Renal pelvis (tissue), 4 donors: ENCODE data around the gene SIL1. TPM values are rescaled to one million over a fixed set of nuclear protein-coding genes. Genes with fewer than 3 reads are reported as not detected.
"Not testable (repeated sequence)": the region's sequence is repeated elsewhere in the genome, so short reads cannot be mapped to it uniquely, and the experiment has no call there.

ENCODE experiments used
- DNase-seq: peaks from one replicate; pipeline ENCODE4 v3.0.0-alpha.2; 2013
- polyA plus RNA-seq, 3 donors: library from polyadenylated mRNA; unstranded; fragments of 120-200 nt; gene quantifications; one replicate each; pipeline ENCODE4 v1.2.1, GENCODE V29; 2013; ENCODE audit not compliant: insufficient read length in 3 of 3

SIL1 gene
- polyA plus RNA-seq, 3 donors: 40.3 to 52.1 (median 43.5) TPM

DNA sequence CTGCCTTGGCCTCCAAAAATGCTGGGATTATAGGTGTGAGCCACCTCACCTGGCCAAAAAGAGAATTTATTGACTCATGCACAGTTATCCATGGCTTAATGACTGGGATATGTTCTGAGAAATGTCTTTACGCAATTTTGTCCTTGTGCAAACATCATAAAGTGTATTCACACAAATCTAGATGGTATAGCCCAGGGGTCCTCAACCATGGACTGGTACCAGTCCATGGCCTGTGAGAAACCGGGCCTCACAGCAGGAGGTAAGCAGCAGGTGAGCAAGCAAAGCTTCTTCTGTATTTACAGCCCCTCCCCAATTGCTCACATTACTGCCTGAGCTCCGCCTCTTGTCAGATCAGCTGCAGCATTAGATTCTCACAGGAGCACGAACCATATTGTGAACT is 12.4 kb upstream of the SIL1 start:
- no peak for DNase-seq

DNA sequence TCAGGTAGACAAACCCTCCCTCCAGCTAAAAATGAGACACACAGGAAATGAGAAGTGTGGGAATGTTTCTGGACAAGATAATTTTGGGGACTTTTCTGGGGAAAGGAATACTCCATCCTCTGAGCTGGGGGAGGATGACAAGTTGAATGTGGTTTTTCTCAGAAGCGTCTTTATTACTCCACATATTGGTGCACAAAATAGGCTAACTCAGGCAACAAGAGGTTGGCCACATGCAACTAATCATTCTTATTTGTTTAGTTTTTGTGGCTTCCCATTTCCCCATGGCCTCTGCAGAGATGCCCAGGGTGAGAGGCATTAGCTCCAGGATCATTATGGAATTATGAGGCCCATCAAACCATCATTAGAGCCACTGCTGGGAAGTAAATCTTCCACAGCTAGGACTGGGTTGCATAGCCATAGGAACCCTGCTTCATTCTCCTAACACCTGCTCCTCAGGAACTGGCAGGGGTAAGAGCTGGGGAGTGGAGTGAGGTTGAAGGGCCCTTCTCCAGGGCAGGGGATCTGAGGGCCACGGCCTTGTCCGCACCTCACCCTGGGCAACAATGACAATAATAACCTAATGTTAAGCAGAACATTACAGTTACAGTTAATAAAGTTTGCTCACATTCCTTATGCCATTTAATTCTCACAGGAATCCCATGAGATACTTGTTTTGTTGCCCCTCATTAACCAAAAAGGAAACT is 9.3 kb upstream of the SIL1 start:
- DNase-seq: no peak

DNA sequence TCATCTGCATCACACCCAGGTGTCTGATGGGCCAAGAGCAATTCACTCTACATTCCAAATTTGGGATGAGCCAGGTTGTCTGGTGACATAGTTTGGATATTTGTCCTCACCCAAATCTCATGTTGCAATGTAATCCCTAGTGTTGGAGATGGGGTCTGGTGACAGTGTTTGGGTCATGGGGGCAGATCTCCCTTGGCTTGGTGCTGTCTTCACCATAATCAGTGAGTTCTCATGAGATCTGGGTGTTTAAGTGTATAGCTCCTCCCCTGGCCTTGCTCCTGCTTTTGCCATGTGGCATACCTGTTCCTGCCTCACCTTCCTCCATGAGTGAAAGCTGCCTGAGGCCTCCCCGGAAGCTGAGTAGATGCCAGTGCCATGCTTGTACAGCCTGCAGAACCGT is 7.4 kb upstream of the SIL1 start:
- no peak for DNase-seq

- DNase-seq: no peak
These were observed 7.0 kb upstream of the SIL1 start for GRCh38 chr5:139205124-139205523.

GRCh38 chr5:139204196-139204595 is 6.0 kb upstream of the SIL1 start:
- no peak for DNase-seq

DNA sequence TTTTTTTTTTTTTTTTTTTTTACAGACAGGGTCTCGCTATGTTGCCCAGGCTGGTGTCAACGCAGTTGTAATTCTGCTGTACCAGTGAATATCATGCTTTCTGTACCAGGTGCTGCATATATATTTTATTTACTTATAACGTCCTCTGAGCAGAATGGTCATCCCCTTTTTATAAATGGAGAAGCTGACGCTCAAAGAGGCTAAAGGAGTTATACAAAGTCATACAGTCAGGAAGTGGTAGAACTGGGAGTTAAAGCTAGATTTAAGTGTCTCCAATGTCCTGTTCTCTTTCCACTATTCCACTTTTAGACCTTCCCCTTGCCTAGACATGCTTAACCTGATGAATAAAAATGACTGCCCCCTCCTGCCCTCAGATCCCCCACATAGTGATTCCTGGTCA is 1.2 kb upstream of the SIL1 start:
- DNase-seq: no peak

GRCh38 chr5:139196296-139196956 is 1.7 kb downstream of the SIL1 start:
- no peak for DNase-seq

GRCh38 chr5:139194486-139194885 is 3.7 kb downstream of the SIL1 start:
- DNase-seq: no peak

DNA sequence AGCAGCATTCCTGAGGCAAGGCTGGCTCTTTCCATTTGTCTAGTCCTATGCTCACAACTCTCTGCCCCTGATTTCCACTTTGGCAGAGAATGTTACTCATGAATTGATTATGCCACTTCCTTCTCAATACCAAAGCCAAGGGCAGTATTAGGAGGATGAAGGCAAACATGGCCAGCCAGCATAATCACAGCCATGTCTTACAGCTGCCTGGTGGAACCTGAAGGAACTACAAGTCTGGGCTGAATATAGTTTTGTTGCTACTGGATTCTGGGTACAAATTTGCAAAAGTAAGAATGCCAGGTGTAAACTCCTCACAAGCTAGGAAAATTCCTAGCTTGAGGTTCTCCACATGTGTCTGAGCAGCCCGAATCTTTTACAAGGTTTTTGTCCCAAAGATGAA is 4.2 kb downstream of the SIL1 start:
- no peak for DNase-seq

DNA sequence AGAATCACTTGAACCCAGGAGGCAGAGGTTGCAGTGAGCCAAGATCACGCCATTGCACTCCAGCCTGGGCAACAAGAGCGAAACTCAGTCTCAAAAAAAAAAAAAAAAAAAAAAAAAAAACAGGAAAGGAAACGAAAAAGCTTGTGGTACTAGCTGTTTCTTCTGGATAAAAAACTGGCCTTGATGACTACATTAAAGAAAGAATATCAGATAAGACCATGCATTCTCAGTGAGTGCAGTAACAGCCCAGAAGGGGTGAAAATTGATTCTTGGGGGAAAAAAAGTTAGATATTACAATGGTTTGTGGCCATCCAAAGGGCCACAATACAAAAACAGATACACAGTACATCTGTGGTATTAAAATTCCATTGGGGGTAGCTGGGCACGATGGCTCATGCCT is 5.3 kb downstream of the SIL1 start:
- DNase-seq: not testable (repeated sequence)

GRCh38 chr5:139191954-139192353 is 6.2 kb downstream of the SIL1 start:
- not testable (repeated sequence) for DNase-seq

DNA sequence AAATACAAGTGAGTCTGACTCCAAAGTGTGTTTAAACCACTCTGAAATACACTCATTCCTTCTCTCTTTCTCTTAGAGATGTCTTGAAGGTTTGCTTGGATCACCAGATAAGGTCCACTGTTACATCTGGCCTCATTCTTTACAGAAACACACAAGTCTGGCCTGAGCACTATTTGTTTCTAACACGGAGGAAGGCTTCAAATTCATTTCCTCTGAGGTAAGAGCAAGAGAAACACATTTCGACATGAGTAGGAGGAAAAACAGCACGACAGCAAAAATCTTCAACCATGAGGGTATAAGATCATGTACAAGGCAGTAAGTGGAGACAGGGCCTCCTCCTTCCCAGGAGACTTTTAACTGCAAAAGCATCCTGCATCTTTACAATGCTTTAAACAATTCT is 8.0 kb downstream of the SIL1 start:
- DNase-seq: no peak

DNA sequence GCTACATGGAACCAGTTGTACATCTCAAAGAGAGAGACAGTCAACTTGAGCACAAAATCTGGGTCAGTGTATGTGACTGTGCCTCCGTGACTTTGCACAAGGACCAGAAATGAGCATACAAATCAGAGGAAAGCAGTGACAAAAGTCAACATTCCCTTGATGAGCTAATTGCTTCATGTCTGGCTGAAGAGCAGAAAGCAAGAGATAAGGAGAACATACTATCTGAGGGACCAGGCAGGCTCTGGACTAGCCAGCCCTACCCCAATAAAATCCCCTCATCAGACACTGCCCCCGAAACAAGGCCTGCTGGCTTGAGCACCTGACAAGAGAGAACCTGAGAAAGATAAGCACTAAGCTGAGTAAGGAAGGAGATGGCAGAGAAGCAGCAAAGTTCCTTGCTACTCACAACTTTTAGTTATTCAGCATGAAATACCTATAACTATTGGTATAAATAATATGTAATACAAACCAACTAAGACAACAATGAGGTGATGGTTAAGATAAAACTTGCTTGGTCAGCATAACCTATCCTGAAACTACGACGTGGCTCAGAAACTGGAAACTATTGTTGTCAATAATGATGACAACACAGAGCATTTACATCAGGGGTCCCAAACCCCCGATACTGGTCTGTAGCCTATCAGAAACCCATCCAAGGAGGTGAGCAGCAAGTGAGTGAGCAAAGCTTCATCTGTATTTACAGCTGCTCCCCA is 9.5 kb downstream of the SIL1 start:
- DNase-seq: no peak

DNA sequence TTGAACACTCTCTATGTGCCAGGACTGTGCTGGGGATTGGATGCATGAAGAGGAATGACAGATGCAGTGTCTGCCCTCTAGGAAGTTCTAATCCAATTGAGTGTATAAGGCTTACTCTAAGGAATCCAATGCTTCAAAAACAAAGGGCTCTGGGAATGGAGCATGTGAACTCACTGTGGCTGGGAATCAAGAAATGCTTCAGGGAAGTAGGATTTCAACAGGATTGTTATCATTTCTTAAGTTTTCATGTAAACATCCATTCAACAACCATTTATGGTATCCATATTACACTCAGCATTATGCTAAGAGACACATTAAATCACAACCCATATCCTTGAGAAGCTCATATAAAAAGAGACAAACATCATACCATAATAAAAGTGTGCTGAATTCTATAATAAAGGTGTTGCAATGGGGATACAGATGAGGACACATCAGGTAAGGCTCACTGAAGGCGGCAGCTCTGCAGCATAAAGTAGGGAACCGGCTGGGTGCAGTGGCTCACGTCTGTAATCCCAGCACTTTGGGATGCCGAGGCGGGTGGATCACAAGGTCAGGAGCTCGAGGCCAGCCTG is 11.3 kb downstream of the SIL1 start:
- no peak for DNase-seq

DNA sequence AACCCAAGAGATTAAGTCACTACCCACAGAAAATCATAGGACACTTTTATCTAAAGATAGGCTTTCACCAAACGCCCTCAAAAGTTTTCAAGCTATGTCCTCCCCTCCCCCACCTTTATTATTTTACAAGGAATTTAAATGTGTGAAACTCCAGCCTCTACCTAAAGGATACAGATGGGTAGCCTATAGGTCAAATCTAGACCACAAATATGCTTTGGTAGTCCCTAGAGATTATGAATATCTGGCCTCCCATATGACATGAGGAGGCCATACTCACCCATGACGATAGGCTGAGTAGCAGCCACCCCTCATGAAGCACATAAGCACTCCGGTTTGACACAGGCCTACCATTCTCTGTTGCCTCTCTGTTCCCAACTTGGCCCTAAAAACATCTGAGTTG is 11.9 kb downstream of the SIL1 start:
- DNase-seq: no peak

DNA sequence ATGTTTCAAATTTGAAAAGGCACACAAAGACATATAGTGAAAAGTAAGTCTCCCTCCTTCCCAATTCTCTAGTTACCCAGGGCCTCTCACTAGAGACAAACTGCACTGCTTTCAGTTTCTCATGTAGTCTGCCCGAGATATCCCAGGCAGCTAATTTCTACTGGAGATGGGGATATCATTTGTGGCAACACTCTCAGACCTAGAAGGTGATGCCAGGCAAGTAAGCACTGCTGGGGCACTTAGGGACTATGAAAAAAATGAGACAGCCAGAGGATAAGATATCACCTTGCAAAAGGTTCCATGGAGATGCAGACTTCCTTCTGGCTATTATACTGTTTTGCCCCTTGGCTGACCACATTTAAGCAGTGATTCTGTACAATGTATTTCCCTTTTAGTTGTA is 12.6 kb downstream of the SIL1 start:
- no peak for DNase-seq

DNA sequence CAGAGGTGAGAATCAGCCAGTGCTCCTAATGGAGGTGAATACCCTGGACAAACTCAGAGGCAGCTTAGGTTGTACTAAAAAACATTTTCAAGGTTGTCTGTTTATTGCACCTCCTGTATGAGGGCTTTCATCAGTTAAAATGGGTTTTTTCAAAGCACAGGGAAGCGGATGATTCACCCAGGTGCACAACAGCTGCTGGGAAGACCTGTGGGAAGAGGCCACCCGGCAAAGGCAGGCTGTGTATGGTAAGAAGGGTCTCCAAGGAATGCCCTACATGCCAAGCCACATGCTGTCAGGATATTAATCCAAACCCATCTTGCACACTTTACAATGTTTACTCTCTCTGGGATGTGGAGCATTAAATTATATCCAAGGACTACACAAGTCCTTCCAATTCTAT is 14.7 kb downstream of the SIL1 start:
- no peak for DNase-seq

- no peak for DNase-seq
These were observed 15.5 kb downstream of the SIL1 start for GRCh38 chr5:139182528-139183296.

DNA sequence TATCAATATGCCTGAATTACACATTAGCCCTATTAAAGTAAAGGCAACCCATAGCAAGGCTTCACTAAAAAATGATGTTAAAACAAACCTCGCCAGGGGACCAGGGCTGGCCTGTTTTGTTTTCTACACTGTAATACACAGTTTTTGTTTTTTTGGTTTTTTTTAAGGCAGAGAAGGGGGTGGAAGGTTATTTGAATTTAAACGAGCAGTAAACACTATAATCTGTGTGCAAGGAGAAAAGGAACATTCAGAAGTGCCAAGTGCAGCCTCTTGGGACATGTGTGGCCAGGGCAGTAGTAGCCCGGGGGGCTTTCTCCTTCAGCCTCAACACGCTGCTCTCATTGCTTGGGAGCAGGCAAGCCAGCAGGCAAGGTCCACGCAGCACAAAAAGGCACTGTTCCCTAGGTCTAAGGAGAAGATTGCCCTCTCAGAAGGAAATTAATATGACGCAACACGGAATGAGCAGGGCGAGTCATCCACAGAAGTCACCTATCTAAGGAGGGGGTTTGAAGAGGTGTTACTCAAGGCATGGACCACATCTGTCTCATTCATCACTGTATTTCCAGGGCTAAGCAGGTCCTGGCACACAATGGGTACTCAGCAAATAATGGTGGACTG is 16.2 kb downstream of the SIL1 start:
- no peak for DNase-seq

DNA sequence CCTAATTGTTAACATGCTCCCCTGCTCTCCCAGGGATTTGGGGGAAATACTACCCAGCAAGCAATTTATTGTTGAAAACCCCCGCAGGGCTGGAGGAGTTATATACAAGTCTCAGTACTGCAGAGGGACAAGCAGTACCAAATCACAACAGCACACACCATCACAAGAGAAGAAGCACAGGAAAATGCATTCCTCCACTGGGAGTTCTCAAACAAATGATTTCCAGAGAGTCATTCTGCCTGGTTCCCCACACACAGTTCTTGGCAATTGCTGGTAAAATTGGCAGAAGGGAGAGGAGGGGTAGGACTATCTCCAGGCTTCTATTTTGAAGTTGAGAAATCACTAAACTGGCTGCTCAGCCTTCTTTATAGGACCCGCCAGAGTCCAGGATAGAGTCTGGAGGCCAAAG is 16.8 kb downstream of the SIL1 start:
- DNase-seq: no peak

DNA sequence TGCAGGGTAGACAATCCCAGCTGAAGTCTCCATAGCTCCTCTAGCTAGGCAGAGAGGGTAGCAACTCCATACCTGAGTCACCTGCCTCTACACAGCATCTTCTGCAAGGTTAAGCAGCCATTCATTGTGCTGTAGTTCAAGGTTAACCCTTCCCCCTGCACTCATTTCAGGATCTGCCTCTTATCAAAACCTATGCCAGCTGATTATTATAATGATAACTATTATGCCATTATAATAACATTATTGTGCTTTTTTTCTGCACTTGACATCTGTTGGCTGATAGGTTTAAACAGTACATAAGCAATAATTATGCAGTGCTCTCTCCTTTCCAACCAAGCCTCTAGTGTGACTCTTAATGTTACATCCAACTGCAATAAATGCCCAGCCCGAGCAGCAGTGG is 17.3 kb downstream of the SIL1 start:
- DNase-seq: no peak
